Fibroblast of gingiva (primary cell): ENCODE data around the gene TMEM150C.

Source experiments
- DNase-seq: peaks from one replicate; pipeline ENCODE4 v3.0.0-alpha.2; 2011; ENCODE audit warnings: low read depth

The TMEM150C gene

DNA sequence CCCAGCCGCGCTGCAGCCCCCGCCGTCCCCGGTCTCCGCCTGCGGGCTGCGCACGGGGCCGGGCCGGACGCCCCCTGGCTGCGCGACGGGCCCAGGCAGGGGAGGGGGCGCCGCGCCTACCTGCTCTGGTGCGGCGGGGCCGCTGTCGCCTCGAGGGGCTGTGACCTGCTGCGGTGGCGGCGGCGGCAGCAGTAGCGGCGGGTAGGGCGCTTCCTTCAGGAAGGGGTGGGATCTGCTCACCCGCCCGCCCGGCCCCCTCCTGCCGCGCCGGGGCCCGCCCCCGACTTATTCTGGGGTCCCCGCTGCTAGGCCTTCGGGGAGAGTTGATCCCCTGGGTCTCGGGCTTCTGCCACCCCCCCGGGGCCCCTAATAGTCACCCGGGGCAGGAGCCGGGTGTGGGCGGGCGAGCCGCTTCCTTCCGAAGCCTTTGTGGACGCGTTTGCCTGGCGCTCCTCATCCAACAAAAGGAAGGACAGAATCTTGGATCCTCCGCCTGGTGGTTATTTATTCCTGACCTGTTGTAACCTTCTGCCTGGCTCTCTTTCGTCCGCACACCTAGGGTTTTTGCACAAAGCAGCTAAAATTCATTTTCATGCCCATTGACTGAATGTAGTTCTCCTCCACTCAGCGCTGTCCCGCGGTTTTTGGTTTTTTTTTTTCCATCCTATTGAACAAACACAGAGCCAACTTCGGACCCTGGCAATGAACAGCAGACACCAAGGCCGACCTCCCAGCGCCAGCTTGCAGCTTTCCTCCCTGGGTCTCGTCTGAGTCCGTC lies at the start of gene TMEM150C:
TSS of gene TMEM150C (minus strand) at position 203 of the 778 bp plus-strand sequence. CDS start 57,331 bp downstream, outside the sequence.
- DNase-seq = no peak

DNA sequence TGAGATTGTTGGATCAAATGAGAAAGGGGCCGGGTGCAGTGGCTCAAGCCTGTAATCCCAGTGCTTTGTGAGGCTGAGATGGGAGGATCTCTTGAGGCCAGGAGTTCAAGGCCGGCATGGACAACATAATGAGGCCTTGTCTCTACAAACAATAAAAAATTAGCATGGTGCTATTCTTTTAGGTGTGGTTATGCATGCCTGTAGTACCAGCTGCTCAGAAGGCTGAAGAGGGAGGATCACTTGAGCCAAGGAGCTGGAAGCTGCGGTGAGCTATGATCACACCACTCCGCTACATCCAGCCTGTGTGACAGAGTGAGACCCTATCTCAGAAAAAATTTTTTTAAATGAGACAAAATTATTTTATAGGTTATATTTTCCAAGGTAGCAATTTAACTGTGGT lies 49.7 kb upstream of the TMEM150C start:
- no peak for DNase-seq

GRCh38 chr4:82610041-82610440 lies 48.3 kb upstream of the TMEM150C start:
- no peak for DNase-seq

DNA sequence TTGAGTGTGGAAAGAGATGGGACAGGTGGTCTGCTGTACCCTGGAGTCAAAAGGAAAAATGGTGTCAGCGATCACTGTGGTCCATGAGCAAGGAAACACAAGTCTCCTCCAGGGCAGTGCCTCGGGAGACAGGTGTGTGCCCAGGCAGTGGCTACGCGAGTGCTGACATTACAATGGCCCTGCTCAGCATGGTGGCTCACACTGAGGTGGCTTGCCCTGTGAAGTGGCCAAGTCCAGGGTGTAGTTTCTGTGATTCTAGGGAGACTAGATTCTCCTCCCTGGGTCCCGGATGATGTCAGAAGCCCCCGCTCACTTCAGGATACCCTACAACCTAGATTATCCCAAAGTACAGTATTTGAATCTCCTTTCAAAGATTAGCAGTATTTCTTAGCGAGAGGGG lies 44.8 kb upstream of the TMEM150C start:
- DNase-seq = no peak

- no peak for DNase-seq
Observed at GRCh38 chr4:82604522-82604921, 42.7 kb upstream of the TMEM150C start.

- DNase-seq = peak; percentile 58
Observed at GRCh38 chr4:82601242-82602015, 39.6 kb upstream of the TMEM150C start.

- no peak for DNase-seq
Observed at GRCh38 chr4:82599336-82599735, 37.5 kb upstream of the TMEM150C start.

DNA sequence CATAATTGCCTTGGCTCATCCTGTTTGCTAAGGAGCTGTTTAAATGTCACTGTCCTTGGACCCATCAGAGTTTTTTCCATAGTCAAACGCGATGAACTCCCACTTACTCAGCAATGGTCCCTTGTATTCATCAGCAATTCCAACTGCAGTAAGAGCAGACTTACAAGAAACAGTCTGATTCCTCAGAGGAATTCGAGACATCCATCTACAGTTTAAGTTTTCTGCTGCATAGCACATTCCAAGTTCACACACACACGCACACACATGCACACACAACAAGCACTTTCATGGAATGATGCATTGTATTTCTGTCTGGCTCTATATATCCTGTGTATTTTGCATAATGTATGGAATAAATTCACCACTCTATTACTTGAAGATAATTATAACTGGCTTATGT lies 32.7 kb upstream of the TMEM150C start:
- DNase-seq = no peak

GRCh38 chr4:82593411-82593810 lies 31.6 kb upstream of the TMEM150C start:
- no peak for DNase-seq

- DNase-seq = no peak
Observed at GRCh38 chr4:82592639-82593038, 30.9 kb upstream of the TMEM150C start.

GRCh38 chr4:82591592-82591991 lies 29.8 kb upstream of the TMEM150C start:
- DNase-seq = no peak

- no peak for DNase-seq
Observed at GRCh38 chr4:82589756-82590155, 28.0 kb upstream of the TMEM150C start.

GRCh38 chr4:82588771-82589270 lies 27.0 kb upstream of the TMEM150C start:
- DNase-seq = no peak

DNA sequence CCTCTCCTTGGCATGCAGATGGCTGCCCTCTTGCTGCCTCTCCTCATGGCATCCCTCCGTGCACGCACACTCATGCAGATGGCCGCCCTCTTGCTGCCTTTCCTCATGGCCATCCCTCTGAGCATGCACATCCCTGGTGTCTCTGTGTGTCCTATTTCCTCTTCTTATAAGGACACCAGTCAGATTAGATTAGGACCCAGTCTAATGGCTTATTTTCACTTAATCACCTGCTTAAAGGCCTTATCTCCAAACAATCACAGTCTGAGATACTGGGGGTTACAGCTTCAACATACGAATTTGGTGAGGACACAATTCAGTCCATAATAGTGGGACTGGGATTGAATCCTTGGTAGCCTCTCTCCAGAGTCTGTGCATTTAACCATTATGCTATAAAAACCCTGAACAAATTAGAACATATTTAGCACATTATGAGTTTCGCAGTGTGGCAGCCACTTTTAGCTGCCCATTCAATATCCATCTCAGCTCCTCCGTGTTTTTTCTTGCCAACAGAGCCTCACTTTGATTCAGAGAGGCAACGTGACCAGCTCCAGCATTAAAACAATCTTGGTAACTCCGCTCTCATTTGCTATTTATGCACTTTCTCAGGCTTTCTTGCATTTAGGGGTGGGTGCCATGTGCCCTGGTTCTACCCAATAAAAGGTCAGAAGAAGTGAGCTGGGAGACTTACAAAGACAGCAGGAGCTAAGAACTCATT lies 26.2 kb upstream of the TMEM150C start:
- no peak for DNase-seq

DNA sequence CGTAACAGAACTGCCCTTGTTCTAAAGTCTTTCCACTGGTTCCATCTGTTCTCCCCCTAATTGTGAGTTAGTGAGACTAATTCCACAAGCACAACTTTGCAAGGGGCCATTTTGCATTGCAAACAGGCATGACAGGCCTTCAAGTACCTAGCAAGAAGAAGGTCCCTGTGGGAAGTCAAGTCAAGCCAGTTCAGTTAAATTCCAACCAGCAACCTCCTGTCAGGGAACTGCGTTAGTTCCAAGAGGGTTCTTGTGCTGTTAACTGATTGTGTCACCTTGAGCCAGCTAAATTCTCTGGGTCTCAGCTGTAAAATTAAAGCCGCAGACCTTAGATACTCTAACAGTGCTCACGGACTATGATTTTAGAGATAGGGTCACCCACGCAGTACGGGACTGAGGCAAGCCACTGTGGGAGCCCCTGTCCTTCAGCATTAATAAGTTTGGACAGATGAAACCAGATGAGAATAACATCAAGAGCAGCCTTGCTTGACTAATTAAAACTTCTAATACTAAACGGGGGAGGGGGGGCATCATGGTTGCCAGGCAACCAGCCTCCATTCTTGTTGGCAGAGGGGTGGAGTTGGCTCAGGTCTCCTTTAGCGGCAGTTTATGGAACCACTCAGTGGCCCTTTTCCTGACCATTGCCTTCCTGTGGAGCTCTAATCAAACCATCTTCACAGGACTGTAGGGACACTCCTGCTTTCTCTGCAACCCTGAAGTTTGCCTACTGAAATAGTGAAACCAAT lies 24.1 kb upstream of the TMEM150C start:
- no peak for DNase-seq

DNA sequence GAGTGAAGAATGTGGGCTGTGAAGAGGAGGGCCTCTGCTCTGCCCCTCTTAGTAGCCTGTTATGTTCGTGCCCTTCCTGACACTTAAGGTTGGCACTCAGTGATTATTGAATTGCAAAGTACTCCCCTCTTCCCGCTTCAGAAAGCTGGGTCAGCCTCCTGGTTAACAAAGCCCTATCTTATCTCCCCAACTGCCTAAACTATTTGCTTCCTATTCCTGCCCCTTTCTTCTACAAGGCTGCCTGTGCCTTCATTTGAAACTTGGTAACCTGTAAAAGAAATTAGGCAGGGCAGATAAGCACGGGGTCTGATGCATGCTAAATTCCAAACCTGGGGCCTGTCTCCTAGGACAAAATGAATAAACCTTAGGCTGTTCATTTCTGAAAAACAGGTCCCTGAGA lies 23.1 kb upstream of the TMEM150C start:
- DNase-seq = no peak

- no peak for DNase-seq
Observed at GRCh38 chr4:82583897-82584587, 22.3 kb upstream of the TMEM150C start.

GRCh38 chr4:82579932-82580331 lies 18.1 kb upstream of the TMEM150C start:
- no peak for DNase-seq

DNA sequence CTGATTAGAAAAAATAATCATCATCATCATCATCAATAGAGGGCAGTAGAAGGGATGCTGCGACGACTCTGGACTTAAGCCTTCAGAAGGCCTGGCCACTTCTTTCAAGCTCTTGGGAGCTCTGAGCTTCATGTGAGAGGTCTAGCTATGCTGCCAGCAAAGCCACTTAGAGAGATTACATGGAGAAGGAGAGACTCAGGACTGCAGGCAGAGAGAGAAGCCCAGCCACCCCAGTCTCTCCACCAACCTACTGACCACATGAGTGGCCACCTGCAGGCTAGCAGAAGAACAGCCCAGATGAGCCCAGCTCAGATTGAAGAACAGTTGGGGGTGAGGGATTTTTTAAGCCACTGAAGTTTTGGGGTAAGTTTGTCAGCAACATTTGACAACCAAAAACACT lies 17.1 kb upstream of the TMEM150C start:
- no peak for DNase-seq

DNA sequence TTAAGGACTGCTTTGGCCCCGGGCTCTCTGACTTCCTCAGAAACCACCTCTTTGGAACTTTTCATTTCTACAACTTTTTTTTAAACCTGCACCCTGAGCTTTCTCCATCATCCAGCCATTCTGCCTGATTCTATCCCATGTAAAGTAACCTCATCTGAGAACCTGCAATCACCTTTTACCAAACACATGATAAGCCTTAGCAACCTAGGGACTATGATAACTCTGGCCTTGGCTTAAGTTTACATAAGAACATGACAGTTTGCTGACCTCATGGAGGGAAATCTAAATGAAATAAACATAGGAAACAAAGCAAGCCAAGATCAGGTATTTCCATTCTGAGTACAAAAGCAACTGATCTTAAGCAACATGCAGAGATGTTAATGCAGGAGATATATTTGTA lies 15.7 kb upstream of the TMEM150C start:
- no peak for DNase-seq

GRCh38 chr4:82569727-82570126 lies 7.9 kb upstream of the TMEM150C start:
- no peak for DNase-seq
